GM21619 (cell line): Measurements from ENCODE around the gene ACTRT1.

Source experiments
- ATAC-seq: cut with Tn5 transposase; IDR thresholded peaks from one replicate; pipeline ENCODE4 v1.9.1; 2021; ENCODE audit not compliant: unreplicated experiment

The ACTRT1 gene

GRCh38 chrX:128052303-128052702, at the start of gene ACTRT1:
ACTRT1 (minus strand) TSS chrX:128052403; CDS start chrX:128052206, 197 bp downstream.
- no peak for ATAC-seq

DNA sequence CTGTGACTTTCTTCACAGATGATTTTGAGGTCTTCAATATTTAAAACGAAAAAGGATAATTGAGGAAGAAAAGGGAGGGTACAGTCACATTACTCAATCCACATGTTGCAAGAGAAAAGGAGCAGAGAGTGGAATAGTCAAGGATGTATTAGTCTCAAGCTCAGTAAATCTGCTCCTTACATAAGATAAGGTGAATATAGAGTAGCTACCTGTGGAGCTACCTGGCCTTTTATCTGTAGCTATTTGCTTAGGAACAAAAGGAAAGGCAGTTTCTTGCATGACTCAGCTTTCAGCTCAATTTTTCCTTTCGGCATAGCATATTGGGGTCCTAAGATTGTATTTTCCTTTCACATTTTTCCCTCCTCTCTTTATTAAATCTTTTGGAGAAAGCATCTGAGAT, 26.3 kb upstream of the ACTRT1 start:
- no peak for ATAC-seq

DNA sequence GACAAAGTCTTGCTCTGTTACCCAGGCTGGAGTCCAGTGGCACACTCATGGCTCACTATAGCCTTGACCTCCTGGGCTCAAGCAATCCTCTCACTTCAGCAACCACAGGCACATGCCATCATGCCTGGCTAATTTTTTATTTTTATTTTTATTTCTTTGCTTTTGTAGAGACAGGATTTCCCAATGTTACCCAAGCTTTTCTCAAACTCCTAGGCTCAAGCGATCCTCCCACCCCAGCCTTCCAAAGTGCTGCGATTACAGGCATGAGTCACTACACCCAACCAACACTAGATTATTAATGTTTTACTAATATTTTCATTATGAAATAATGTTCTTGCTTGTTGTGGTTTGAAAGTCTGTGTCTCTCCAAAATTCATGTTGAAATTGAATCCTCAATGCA, 5.2 kb upstream of the ACTRT1 start:
- ATAC-seq: no peak

GRCh38 chrX:128051526-128051925, 677 bp downstream of the ACTRT1 start:
- no peak for ATAC-seq

DNA sequence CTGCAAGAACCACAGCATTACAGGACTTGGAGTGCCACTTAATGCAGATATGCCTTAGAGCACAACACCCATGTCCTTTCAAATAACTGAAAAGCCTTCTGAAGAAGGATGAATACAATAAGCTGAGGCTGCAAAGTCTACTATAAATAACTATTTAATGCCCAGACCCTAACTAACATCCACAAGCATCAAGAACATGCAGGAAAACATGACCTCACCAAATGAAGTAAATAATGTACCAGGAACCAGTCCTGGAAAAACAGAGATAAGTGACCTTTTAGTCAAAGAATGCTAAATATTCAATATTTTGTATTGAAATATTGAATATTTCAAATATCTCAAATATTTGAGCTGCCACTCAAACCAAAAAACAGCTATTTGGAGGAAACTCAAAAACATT, 16.9 kb downstream of the ACTRT1 start:
- no peak for ATAC-seq

DNA sequence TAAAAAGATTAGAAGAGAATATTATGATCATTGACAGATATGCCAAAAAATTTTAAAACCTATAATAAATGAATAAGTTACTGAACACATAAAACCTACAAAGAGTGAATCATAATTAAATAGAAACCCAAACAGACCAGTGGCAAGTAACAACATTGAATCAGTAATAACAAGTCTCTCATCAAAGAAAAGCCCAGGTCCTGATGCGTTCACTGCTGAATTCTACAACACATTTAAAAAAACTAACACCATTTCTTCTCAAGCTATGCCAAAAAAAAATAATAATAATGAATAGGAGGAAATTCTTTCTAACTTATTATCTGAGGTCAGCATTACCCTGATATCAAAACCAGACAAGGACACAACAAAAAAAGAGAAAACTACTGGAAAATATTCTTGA, 30.6 kb downstream of the ACTRT1 start:
- ATAC-seq: no peak

DNA sequence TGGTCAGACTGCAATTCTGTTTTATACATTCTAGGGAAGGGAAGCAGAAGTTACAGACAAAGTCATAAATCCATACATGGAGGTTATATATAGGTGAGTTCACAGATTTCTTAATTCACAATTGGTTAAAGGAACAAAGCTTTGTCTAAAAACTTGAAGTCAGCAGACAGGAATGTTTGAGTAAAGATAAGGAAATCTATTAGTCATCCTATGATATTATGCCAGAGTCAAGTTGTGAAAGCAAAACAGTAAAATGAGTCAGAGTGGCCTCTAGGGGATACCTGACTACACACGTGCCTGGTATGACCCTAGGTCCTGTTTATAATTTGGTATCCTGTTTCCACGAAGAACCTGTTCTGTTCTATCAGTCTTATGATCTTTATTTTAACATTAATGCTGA, 31.5 kb downstream of the ACTRT1 start:
- no peak for ATAC-seq

DNA sequence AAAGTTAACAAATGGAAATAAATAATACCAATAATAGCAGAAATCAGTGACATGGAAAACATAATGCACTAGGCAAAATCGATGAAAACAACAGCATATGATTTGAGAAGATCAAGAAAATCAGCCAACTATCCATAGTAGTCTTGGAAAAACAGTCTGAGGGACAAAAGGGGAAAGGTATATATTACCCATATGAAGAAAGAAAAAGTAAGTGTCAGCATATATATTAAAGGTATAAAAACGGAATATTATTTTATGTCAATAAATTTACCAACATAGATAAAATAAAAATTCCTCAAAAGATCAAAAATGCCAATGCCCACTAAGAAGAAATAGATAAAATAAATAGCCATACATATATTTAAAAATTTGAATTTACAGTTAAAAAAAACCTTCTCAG, 33.0 kb downstream of the ACTRT1 start:
- no peak for ATAC-seq

GRCh38 chrX:128012015-128012414, 40.2 kb downstream of the ACTRT1 start:
- no peak for ATAC-seq

DNA sequence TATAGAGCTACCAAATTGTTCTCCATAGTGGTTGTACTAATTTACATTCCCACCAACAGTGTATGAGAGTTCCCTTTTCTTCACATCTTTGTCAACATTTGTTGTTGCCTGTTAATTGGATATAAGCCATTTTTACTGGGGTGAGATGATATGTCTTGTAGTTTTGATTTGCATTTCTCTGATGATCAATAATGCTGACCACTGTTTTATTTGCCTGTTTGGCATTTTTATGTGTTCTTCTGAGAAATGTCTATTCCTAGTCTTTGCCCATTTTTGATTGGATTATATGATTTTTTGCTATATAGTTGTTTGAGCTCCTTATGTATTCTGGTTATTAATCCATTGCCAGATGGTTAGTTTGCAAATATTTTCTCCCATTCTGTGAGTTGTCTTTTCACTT, 44.3 kb downstream of the ACTRT1 start:
- no peak for ATAC-seq
